GM18861 (cell line): ENCODE measurements around the gene AMER1.

Experiments used
- ATAC-seq: cut with Tn5 transposase; IDR thresholded peaks from one replicate; pipeline ENCODE4 v1.9.1; 2021; ENCODE audit not compliant: unreplicated experiment

Gene AMER1

GRCh38 chrX:64186974-64187761, 18.3 kb downstream of the AMER1 start:
- no peak for ATAC-seq

- ATAC-seq = no peak
These were observed 21.1 kb downstream of the AMER1 start for GRCh38 chrX:64184396-64184795.

DNA sequence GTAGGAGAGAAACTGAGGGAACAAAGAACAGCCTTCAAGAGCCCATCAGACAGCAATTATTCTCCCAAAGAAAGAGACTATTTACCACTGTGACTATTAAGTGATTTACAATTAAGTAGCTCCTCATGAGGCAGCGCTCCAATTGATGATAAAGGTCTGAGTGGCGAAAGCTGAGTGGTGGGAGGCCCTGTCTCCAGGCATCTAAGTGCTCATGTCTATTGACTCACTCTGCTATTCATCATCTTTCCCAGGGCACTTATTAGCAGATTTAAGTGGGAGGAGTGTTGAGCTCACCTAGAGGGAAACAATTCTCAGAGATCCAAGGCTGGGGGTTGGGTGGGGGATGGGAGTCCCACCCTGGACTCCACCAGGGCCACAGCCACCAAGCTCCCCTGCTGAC, 23.3 kb downstream of the AMER1 start:
- no peak for ATAC-seq

DNA sequence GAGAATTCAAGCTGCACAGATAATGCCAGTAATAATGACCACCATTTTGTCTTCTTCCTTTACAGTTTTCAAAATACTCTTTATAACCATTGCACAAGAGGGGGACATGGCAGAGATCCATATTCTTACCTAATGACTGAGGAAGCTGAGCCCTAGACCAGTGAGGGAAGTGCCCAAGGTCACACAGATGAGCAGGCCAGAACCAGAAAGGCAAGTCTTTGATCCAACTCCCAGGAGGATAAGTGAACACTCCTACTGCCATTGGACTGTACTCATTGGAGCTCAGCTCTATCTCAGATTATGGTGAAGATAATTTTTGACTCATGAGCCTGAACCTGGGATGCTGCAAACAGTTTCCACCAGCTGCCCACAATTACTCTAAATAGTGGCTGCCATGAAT, 28.6 kb downstream of the AMER1 start:
- no peak for ATAC-seq

- peak; percentile 65 for ATAC-seq
These were observed 35.5 kb downstream of the AMER1 start for GRCh38 chrX:64169988-64170387.

DNA sequence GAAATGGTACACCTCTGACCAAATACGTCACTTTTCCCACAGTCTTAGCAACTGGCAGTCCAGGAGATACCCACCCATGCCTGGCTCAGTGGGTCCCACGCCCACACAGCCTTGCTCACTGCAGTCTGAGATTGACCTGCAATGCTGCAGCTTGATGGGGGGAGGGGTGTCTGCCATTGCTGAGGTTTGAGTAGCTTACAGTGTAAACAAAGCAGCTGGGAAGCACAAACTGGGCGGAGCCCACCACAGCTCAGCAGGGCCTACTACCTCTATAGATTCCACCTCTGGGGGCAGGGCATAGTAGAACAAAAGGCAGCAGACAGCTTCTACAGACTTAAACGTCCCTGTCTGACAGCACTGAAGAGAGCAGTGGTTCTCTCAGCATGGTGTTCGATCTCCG, 52.7 kb downstream of the AMER1 start:
- no peak for ATAC-seq

- ATAC-seq = no peak
These were observed 53.6 kb downstream of the AMER1 start for GRCh38 chrX:64151911-64152310.

DNA sequence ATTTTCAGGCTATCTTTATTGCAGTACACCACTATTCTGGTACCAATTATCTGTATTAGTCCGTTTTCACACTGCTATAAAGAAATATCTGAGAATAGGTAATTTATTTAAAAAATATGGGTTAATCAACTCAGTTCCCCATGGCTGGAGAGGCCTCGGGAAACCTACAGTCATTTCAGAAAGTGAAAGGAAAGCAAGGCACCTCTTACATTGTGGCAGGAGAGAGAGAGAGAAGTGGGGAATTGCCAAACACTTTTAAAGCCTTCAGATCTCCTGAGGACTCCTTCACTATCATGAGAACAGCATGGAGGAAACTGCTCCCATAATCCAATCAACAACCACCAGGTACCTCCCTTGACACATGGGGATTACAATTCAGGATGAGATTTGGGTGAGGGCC, 54.7 kb downstream of the AMER1 start:
- no peak for ATAC-seq
